Endothelial cell (in vitro differentiated cells): ENCODE measurements around the gene IKZF1. TPM values are rescaled to one million over a fixed set of nuclear protein-coding genes. Genes with fewer than 3 reads are reported as not detected.

ENCODE experiments used
- DNase-seq: peaks from one replicate; pipeline ENCODE4 v3.0.0; 2021; ENCODE audit warnings: low spot score
- H3K27ac Mint-ChIP-seq: one replicate; pipeline ENCODE4 v1.8.0; 2021; ENCODE audit warnings: mixed read lengths, inconsistent platforms; ENCODE audit not compliant: unreplicated experiment
- H3K27me3 Mint-ChIP-seq: one replicate; pipeline ENCODE4 v1.8.0; 2021; ENCODE audit warnings: mild to moderate bottlenecking, moderate library complexity, mixed read lengths, inconsistent platforms; ENCODE audit not compliant: unreplicated experiment
- H3K36me3 Mint-ChIP-seq: one replicate; pipeline ENCODE4 v1.8.0; 2021; ENCODE audit warnings: mild to moderate bottlenecking, low read depth, mixed read lengths, inconsistent platforms; ENCODE audit not compliant: unreplicated experiment
- H3K4me1 Mint-ChIP-seq: one replicate; pipeline ENCODE4 v1.8.0; 2021; ENCODE audit warnings: mild to moderate bottlenecking, mixed read lengths, inconsistent platforms; ENCODE audit not compliant: unreplicated experiment
- H3K4me3 Mint-ChIP-seq: one replicate; pipeline ENCODE4 v1.8.0; 2021; ENCODE audit warnings: mild to moderate bottlenecking, mixed read lengths, inconsistent platforms; ENCODE audit not compliant: unreplicated experiment
- H3K9me3 Mint-ChIP-seq: one replicate; pipeline ENCODE4 v1.8.0; 2021; ENCODE audit warnings: mixed read lengths, inconsistent platforms; ENCODE audit not compliant: unreplicated experiment
- CTCF ChIP-seq: fragments of 200-600 bp; sonication (generic); IDR thresholded peaks from one replicate; pipeline ENCODE4 v1.5.0; 2021; ENCODE audit warnings: antibody characterized with exemption; ENCODE audit not compliant: unreplicated experiment
- total RNA-seq: library from RNA; stranded (reverse); fragmentation: NEBNext Ultra II Directional; extraction: Animal tissue kit (Norgen Biotek cat#: 25700); gene quantifications from one replicate; pipeline ENCODE4 v1.2.1, GENCODE V29; 2021; ENCODE audit not compliant: unreplicated experiment

Gene IKZF1
- total RNA-seq, 1 donor from 2014 or later: 3.1 TPM

GRCh38 chr7:50387351-50387750 is 82.8 kb downstream of the IKZF1 start:
- Mint-ChIP-seq H3K27me3 (peaks cover 4% of the 10 kb centered on the region), H3K4me1 (no peaks in the 10 kb centered on the region), H3K36me3 (no peaks in the 10 kb centered on the region), H3K27ac (no peak overlapping the region), H3K9me3 (no peaks in the 10 kb centered on the region), H3K4me3 (no peak overlapping the region)
- TF ChIP-seq CTCF: no peak
- DNase-seq: no peak

GRCh38 chr7:50389961-50390360 is 85.4 kb downstream of the IKZF1 start:
- TF ChIP-seq CTCF: no peak
- peaks cover 2% of the 10 kb centered on the region for H3K27me3 Mint-ChIP-seq
- H3K4me3 Mint-ChIP-seq: no peak overlapping the region
- no peaks in the 10 kb centered on the region for H3K9me3 Mint-ChIP-seq
- no peak for DNase-seq
- H3K27ac Mint-ChIP-seq: no peak overlapping the region
- H3K4me1 Mint-ChIP-seq: no peaks in the 10 kb centered on the region
- H3K36me3 Mint-ChIP-seq: peaks cover 6% of the 10 kb centered on the region

GRCh38 chr7:50391386-50391785 is 86.9 kb downstream of the IKZF1 start:
- Mint-ChIP-seq H3K36me3 (peaks cover 6% of the 10 kb centered on the region), H3K9me3 (no peaks in the 10 kb centered on the region), H3K4me1 (no peaks in the 10 kb centered on the region), H3K4me3 (no peak overlapping the region), H3K27ac (no peak overlapping the region), H3K27me3 (no peaks in the 10 kb centered on the region)
- TF ChIP-seq CTCF: no peak
- DNase-seq: no peak

DNA sequence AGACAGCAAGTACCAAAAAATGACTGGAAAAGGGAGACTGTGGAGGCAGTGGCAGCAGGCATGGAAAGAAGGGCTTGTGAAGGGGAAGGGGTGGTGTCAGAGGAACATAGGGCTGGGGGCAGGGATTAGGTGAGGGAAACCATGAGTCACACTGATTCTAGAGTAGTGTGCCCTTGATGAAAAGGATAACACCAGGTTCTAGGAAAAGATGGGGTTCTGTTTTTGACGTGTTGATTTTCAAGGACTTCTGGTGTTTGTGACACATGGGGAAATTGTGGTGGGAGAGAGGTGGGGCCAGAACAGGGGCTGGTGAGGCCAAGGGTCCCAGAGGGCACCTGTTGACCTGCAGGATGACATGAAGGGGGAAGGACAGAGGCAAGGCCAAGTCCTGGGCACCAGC is 88.6 kb downstream of the IKZF1 start:
- no peaks in the 10 kb centered on the region for H3K9me3 Mint-ChIP-seq

More for the DNA sequence above, 88.6 kb downstream of the IKZF1 start:
- Mint-ChIP-seq H3K36me3 (peaks cover 6% of the 10 kb centered on the region), H3K4me3 (no peak overlapping the region), H3K4me1 (no peaks in the 10 kb centered on the region), H3K27me3 (no peaks in the 10 kb centered on the region), H3K27ac (no peak overlapping the region)
- no peak for DNase-seq
- no peak for TF ChIP-seq CTCF
